DMS153 treated with DMSO at 0.1 percent for 48 hours (cell line): ENCODE results near the gene ITGB5.
A peak's percentile ranks its signal among the peaks of the same experiment; 100 is the strongest.
"Not testable (repeated sequence)": the region's sequence is repeated elsewhere in the genome, so short reads cannot be mapped to it uniquely, and the experiment has no call there.

Source experiments
- DNase-seq: peaks from one replicate; lab custom pipeline; 2025; ENCODE audit not compliant: unreplicated experiment; lab: John Stamatoyannopoulos, UW

The ITGB5 gene

DNA sequence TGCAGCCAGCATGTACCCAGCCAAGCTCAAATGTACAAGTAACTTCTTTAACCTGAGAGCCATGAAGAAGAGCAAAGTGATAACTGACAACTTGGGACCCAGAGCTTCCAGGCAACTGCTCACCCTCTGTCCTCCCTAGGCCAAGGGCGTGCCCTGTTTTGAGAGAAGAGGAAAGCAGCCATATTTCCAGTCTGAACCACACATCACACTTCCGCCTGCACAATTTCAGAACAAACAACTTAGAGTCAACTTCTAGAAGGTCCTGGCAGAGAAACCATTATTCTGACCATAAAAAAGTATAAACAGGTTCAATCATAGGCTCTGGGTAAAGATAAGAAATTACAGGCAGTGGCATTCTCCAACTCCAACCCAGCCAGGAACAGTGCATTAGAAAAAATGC is 50.1 kb downstream of the ITGB5 start:
- DNase-seq, result no peak

DNA sequence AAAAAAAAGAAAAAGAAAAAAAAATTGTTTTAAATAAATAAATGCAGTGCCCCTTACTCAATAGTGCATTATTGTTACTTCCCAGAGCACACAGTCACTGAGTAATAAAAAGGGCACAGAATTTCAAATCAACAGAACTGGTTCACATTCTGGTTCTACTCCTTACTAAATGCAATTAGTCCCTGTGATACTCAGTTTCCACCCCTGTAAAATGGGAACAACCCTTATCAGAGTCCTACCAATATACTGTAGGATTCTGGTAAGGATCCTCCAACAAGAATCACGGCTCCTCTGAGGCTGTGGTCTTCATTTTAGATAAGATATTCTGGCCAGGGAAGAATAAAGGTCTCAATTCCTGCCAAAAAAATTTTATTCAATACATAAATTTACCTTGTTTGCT is 50.7 kb downstream of the ITGB5 start:
- DNase-seq, result no peak

DNA sequence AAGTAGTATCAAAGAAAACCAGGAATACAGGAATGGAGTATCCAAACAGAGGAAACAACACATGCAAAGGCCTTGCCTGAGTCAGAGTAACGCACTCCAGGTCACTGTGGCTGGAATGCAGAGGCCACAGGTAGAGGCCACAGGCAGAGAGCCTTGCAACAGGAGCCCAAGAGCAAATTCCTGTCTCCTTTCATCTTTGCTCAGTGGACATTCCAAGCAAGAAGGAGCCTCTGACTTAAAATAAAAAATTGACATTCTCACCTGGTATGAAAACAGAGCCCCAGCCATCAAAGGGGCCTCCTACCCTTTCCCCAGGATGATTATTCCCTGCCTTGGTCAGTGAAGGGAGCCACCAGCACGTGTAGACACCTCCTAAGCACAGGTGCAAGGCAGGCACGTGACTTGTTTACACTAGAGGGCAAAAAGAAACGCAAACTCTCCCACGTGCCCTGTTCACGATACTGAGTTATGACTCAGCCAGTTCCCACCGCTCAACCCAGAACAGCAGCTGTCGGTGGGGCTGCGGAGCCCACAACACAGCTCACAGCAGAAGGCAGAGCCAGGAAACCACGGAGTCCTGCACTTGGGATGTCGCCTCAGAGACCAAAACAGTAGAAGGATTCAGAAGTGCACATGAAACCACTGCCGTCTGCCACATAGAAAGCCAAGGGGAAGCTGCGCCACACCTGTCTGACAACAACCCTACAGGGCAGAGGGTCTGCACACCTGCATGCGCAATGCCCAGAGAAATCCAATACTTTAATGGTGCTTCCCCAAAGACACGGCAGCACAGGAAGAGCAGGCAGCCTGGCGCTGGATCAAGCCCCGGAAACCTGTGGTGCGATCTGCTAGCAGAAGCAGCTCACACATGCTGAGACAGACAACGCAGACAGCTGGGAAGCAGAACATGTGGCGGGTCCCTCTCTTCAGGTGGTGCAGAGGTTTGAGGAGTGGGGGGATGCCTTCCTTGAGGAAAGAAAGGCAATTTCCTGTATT is 52.1 kb downstream of the ITGB5 start:
- peak; percentile 40 for DNase-seq

DNA sequence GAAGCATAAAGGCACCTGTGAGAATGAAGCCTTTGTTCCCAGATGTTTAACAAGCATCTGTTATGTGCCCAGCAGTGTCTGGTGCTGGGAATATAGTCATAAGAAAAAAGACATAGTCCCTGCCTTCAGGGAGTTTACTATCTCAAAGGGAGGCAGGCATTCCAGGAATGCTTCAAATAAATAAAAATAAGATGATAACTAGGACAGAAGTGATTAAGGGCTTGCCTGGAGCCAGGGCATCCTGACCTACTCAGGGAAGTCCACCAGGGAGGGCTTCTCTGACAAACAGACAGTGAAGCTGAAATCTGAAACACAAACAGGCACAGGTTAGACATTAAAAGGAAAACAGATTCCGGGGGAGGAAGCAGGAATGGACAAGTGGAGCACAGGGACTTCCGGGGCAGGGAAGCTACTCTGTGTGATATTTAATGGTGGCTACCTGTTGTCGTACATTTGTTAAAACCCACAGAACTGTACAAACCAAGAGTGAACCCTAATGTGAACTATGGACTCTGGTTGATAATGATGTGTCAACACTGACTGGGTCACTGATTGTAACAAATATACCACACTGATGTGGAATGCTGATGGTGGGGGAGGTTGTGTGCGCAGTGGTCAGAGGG is 53.3 kb downstream of the ITGB5 start:
- no peak for DNase-seq

DNA sequence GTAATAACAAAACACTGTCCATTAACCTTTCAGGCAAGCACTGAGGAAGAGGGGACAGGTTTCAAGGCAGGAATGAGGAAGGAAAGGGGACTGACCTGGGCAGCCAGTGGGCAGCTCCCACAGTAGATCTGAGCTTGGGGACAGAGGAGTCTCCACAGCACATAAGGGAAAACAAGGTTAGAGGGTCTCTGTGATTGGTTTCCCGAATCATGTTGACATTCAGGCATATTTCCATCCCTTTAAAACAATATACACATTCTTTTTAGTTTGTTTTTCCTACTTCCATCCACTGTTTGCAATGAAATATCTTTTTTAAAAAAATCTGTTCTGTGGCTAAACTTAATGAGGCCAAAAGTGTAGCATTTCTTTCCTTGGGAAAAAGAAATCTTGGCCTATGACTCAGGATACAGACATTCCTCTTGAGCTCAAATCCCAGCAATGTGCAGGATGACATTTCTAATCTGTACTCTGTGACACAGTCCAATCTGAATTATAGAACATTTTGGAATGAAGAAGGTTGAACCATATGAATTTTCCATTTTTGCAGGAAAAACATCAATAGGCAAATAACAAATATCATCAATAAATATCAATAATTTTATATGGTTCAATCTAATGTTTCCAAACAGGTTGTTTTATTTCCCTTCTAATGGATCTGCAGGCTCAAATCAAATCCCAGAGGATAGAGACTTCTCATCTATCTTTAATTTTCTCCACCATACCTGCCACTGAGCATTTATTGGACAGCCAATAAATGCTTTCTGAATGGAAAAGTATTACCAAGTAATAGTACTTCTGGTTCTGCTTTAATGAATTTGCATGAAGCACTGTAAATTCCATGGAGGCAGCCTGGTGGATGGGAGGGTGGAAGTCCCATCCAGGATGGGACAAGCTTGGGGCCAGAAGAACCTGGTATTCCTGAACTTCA is 54.1 kb downstream of the ITGB5 start:
- no peak for DNase-seq

DNA sequence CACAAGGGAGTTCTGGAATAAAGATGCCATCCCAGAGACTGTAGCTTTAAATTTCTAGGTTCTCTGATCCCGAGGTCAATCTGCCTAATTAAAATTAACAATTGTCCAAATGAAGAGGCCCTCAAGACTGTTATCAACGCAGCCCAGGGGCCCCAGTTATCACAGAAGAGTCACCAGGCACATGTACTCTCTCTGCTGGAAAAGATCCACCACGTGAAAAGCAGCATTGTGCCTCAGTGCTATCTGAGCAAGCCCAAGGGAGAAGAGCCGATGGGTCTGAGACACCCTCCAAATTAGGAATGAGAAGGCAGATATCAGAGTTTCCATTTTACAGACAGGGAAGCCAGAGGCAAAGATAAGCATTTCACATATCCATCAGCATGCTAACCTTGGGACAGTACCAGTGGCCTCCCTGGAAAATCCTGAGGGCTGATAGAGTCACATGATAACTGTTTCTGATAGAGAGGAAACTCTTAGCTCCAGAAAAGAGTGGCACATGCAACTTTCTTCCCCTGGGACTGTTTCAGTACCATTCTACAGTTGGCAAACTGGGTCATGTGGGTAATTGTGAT is 55.5 kb downstream of the ITGB5 start:
- DNase-seq, result no peak

DNA sequence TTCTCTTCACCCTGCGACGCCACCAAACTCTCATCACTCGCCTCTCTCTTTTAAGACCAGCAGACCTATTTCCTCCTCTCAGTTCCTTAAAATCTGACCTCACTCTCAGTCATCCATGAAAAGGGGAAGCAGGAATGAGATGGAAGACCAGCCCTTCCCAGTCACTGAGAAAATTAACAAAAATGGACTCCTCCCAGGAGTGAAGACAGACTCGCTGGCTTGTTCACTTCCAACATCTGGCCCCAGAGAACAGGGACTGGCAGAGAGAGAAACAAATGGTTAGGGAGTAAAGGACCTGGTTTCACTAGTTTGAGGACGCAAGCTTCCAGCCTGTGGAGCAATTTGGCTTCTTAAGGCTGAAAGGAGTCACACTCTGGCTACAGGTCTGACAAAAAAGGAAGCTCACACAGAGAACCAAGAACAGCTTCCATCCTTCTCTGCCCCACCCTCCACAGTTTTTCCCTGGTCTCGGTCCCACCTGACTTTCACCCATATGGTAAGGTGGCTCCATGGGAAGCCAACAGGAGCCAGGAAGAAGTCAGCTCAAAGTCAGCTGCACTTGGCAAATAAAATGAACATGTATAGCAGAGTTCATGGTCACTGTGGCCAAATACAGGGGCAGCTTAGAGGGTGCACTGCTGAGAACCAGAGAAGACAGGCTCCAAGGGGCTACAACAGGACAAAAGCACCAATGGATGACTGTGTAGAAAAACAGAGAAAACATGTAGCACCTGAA is 57.2 kb downstream of the ITGB5 start:
- DNase-seq, result no peak

DNA sequence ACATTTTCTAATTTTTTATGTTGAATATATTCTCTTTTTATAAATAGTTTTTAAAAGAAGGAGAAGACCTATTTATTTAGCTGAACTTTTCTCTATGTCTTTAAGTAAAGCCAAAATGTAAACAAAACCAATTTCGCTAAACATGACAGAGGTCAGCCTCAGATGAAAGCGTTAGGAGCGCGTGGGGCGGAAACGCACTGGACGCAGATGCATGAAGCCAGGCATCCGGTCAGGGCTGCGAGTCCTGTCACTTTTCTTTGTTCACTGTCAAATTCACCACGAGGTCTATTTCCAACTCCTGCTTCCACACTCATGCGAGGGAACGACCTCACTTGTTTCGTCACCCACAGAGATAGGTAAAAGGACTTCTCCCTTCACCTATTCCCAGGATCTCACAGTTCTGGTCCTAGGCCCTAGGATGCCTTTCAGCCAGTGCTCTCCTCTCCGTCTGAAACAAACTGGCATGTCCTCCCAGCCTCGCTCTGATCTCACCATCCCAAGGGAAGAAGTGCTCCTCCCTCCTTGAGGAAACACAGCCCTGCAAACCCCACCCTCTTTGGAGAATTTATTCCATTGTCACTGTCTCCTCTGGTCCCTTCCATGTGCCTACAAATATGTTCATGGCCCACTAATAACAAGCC is 57.9 kb downstream of the ITGB5 start:
- DNase-seq, result no peak

DNA sequence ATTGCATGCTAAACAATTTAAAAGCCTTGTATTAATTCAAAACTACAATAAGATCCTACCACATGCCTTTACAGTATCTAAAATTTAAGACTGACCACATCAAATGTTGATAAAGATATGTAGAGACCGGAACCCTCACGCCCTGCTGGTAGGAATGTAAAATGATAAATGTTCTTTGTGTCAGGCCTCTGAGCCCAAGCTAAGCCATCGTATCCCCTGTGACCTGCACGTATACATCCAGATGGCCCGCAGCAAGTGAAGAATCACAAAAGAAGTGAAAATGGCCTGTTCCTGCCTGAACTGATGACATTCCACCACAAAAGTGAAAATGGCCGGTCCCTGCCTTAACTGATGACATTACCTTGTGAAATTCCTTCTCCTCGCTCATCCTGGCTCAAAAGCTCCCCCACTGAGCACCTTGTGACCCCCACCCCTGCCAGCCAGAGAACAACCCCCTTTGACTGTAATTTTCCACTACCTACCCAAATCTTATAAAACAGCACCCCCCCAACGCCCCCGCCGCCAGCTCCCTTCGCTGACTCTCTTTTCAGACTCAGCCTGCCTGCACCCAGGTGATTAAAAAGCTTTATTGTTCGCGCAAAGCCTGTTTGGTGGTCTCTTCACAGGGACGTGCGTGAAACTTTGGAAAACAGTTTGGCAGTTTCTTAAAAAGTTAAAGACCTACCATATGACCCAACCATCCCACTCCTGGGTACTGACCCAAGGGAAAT is 59.5 kb downstream of the ITGB5 start:
- DNase-seq, result not testable (repeated sequence)

DNA sequence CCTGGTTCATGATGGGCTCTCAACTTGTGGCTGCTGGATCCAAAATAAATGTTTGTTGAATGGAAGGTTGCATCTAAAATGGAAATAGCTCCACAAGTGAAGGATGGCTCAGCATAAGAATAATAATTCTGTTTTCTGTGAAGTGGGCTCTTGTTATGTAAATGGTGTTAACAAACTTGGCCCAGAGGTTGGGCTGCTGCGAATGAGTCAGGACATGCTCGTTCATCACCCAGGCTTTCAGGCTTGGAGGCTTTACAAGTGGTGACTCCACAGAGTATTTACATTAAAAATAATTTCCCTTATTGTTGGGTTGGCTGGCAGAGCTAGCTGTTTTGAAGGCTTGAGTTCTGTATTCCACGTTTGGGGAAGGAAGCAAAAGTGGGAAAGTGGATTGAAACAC is 60.5 kb downstream of the ITGB5 start:
- no peak for DNase-seq

DNA sequence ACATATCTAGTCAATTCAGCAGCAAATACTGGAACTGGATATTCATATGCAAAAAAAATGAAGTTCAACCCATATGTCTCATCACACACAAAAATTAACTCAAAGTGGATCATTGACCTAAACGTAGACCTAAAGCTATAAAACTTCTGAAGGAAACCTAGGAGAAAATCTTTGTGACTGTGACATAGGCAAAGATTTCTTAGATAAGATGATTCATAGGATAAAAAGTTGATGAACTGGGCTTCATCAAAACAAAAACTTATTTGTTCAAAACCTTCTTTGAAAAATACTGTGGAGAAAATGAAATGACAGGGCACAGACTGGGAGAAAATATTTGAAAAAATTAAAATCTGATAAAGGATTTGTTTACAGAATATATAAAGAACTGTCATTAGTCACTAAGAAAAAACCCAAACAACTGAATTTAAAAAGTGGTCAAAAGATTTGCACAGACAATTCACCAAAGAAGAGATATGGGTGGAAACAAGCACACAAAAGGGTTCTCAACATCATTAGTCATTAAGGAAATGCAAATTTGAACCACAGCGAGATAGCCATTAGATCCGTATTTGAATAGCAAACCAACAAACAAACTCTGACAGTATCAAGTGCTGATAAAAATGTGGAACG is 62.8 kb downstream of the ITGB5 start:
- no peak for DNase-seq

DNA sequence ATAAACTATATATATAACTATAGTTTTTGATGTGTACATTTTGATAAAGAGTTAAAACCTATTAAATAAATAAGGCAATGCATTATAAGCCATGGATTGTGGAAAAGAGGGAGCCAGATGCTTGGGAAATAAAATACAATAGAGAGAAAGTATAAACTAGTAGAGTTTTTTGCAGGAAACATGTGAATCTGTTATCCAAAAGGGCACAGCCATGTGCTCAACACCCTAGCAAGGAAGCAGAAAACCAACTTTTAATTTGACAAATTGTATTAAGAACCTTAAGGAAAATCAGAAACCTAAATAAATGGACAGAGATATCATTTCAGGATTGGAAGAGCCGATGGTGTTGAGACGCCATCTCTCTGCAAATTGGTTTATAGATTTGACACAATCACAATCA is 63.5 kb downstream of the ITGB5 start:
- no peak for DNase-seq

DNA sequence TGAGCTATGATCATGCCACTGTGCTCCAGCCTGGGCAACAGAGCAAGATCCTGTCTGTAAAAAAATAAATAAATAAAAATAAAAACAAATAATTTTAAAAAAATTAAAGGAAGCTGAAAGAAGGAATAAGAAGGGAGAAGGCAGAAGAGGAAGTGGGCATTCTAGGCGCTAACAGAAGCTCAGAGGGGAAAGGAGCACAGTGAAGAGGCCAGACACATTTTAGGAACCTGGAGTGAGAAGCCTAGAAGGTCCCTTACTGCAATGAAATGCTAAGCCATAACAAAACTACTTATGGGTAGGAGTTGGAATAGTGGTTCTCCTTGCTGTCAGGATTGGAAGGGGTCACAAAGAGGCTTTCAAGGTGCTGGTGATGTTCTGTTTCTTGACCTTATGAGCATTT is 64.0 kb downstream of the ITGB5 start:
- no peak for DNase-seq

DNA sequence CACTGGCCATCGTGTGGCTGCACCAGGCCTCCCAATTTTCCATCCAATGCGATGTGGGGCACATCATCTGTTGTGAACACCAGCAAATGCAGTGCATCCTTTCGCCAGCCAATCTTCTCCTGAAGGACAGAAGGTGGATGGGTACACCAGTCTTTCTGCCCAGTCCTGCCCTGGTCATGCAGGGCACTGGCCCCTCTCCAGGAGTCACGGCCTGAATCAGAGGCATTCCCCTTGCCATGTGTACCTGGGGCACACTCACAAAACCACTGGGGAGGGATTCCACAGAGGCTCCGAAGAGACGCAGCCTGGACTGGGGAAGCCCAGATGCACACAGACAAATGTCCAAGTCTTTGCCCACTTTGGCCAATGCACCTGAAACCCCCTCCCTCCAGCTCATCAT is 65.8 kb downstream of the ITGB5 start:
- no peak for DNase-seq

DNA sequence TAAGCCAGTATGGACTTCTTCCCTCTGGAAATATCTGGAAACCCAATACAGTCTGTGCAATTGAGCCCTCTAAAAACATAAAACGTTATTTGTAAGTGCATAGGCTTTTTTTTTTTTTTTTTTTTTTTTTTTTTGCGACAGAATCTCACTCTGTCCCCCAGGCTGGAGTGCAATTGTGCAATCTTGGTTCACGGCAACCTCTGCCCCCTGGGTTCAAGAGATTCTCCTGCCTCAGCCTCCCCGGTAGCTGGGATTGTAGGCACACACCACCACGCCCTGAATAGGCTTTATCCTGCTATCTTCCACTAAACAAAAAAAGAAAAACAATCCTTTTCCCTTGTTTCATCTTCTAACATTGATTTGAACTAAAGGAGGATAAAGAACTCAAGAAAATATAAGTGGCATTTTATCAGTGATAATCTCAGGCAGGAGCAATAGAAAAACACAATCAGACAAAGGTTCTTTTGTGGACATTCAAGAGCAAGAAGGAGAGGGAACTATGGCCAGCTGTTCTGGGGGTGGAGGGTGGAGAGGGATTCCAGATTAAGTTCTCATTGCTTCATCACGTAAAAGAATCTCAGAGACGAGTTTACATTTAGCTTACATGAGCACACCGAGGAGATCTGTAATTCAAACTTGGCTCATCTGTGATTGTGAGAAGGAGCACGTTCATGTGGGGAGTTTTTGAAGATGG is 68.6 kb downstream of the ITGB5 start:
- DNase-seq, result no peak

DNA sequence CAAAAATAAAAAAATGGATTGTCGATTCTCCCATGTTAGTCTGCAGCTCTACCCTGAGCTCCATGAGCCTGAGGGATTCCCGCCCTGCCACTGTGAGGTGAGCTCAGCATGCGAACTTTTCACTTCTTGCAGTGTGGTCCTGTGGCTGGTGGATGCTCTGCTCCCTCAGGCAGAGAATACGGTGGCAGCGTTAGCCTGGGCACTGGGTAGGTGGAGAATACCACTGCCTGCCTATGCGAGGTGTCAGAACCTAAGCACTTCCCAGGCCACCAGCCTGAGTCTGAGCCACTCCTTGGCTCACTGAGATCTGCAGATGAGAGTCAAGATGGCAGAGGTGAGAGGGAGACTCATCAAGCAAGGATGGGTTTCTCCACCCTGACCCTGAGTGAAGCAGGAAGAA is 70.1 kb downstream of the ITGB5 start:
- DNase-seq, result no peak

DNA sequence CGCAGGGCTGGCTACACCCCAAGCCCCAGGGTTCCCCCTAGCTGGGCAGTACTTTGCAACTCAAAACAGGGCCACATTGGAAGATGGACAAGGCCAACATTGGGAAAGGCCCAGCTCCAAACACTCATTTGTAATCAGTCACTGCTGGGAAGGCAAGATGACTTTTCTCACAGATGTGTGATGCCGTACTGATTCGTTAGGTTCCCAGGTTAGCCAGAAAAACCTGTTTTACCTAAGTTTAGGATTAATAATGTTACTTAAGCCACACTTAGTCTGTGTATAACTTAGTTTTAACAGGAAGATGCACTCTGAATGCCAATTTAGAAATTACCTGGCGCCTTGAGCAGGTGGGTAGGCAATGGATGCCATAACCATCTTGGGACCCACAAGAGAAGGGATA is 71.0 kb downstream of the ITGB5 start:
- no peak for DNase-seq

DNA sequence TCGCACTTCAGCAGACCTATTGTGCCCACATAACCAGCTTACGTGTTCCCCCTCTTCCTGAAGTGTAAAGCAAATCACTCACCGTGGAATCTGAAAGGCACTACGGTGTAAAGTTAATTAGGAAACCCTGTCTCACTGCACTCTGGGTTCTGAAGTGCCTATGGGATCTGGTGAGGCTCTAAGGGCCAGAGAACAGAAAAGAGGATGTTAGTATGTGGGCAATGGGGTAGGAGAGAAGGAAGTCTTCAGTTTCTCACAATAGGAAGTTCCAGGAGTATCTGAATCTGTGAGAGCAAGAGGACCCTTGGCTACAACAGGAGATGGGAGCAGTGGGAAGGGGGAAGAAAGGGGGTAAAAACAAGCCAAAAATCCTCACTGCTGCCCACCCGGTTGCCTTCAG is 71.4 kb downstream of the ITGB5 start:
- DNase-seq, result no peak
